DND-41 (cell line): ENCODE data around the gene PP2D1.

Experiments used
- ATAC-seq: fragments of 200-7000 bp; cut with Tn5 transposase; 3 replicates; pipeline ENCODE4 v1.9.1; 2021; ENCODE audit warnings: low read depth; ENCODE audit not compliant: insufficient read depth
- DNase-seq: peaks from one replicate; pipeline ENCODE4 v3.0.0-alpha.2; 2020
- H2AFZ ChIP-seq: 2 replicates; pipeline ENCODE4 v1.6.0; 2012; ENCODE audit warnings: low read depth, low read length
- H3K27ac ChIP-seq: 2 replicates; pipeline ENCODE4 v1.5.1; 2012; ENCODE audit warnings: low read length, inconsistent platforms
- H3K27me3 ChIP-seq: fragments of 200-600 bp; sonication (generic); 2 replicates; pipeline ENCODE4 v1.6.0; 2012; ENCODE audit warnings: low read length, mild to moderate bottlenecking, inconsistent platforms; ENCODE audit not compliant: insufficient read depth, poor library complexity
- H3K36me3 ChIP-seq: 2 replicates; pipeline ENCODE4 v1.5.1; 2012; ENCODE audit warnings: low read length, inconsistent platforms; ENCODE audit not compliant: insufficient read depth
- H3K4me1 ChIP-seq: 2 replicates; pipeline ENCODE4 v1.5.1; 2012; ENCODE audit warnings: mild to moderate bottlenecking, low read length; ENCODE audit not compliant: insufficient read depth
- H3K4me2 ChIP-seq: 2 replicates; pipeline ENCODE4 v1.6.0; 2012; ENCODE audit warnings: mild to moderate bottlenecking, moderate library complexity, low read length, inconsistent platforms; ENCODE audit not compliant: insufficient read depth
- H3K4me3 ChIP-seq, 2 experiments: fragments of 200-600 bp in 1 of 2; shearing (Covaris generic) in 1 of 2; 2 replicates each; pipeline ENCODE4 v1.5.1; 2012 to 2016; ENCODE audit warnings: inconsistent platforms in 2 of 2, low read length in 2 of 2, mild to moderate bottlenecking in 2 of 2, low read depth in 1 of 2, moderate library complexity in 1 of 2
- H3K79me2 ChIP-seq: 2 replicates; pipeline ENCODE4 v1.6.0; 2012; ENCODE audit warnings: low read length, inconsistent platforms; ENCODE audit not compliant: insufficient read depth
- H3K9ac ChIP-seq: 2 replicates; pipeline ENCODE4 v1.6.0; 2012; ENCODE audit warnings: low read depth, mild to moderate bottlenecking, inconsistent platforms, low read length, moderate library complexity
- H3K9me3 ChIP-seq: 2 replicates; pipeline ENCODE4 v1.5.1; 2012; ENCODE audit warnings: low read length, moderate library complexity, mild to moderate bottlenecking, inconsistent platforms; ENCODE audit not compliant: insufficient read depth, severe bottlenecking
- H4K20me1 ChIP-seq: 2 replicates; pipeline ENCODE4 v1.6.0; 2012; ENCODE audit warnings: low read length; ENCODE audit not compliant: insufficient read depth
- EZH2 ChIP-seq: IDR thresholded peaks from 3 replicates; pipeline ENCODE4 v1.6.1; 2012; ENCODE audit warnings: borderline replicate concordance, low read depth, mild to moderate bottlenecking, moderate library complexity, low read length, inconsistent platforms; ENCODE audit not compliant: severe bottlenecking
- TF ChIP-seq, protein P1 (sequence below): IDR thresholded peaks from 2 replicates; pipeline ENCODE4 v1.5.1; 2012; ENCODE audit warnings: borderline replicate concordance, low read length, moderate library complexity, mild to moderate bottlenecking; ENCODE audit not compliant: poor library complexity, severe bottlenecking; ENCODE audit errors: extremely low read depth

PP2D1 gene

DNA sequence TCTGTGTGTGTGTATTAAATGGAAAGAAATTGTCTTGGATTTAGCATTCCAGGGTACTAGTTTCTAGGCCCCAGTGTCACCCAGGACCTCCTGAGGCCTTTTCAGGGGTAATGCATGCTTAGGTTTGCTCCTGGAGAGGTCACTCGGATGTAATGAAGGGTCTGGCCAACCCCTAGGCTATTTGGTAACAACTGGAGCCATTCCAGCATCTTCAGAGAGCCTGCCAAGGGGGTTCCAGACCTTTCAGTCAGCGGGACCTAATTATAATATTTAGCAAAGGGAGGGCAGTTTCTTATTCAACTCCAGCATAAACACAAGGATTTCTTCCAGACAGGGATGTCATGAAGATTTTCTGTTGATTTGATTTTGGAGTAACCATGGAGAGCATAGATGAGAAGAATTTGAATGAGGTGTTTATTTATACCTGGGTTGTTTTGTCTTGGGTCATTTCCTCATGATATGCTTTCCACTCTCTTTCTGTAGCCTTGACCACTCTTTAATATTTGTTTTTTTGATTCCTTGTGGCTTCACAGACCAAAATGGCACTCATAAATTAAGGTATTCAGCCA, 45.6 kb upstream of the PP2D1 start:
- peaks cover 3% of the 10 kb centered on the region; the same call in 1 of the 2 replicates for H3K79me2 ChIP-seq
- H3K9ac ChIP-seq = no peak overlapping the region
- no peaks in the 10 kb centered on the region for H3K36me3 ChIP-seq
- H3K4me1 ChIP-seq = peaks cover 18% of the 10 kb centered on the region
- no peak overlapping the region for H3K4me2 ChIP-seq
- H4K20me1 ChIP-seq = 0 out of 2 replicates have a peak, but pooled peaks cover 3% of the 10 kb centered on the region
- H3K27me3 ChIP-seq = no peaks in the 10 kb centered on the region
- H3K4me3 ChIP-seq = no peak overlapping the region
- H2AFZ ChIP-seq = no peak overlapping the region
- no peaks in the 10 kb centered on the region for H3K9me3 ChIP-seq
- DNase-seq (no peak), ATAC-seq (no peak)
- TF ChIP-seq, protein P1, sequence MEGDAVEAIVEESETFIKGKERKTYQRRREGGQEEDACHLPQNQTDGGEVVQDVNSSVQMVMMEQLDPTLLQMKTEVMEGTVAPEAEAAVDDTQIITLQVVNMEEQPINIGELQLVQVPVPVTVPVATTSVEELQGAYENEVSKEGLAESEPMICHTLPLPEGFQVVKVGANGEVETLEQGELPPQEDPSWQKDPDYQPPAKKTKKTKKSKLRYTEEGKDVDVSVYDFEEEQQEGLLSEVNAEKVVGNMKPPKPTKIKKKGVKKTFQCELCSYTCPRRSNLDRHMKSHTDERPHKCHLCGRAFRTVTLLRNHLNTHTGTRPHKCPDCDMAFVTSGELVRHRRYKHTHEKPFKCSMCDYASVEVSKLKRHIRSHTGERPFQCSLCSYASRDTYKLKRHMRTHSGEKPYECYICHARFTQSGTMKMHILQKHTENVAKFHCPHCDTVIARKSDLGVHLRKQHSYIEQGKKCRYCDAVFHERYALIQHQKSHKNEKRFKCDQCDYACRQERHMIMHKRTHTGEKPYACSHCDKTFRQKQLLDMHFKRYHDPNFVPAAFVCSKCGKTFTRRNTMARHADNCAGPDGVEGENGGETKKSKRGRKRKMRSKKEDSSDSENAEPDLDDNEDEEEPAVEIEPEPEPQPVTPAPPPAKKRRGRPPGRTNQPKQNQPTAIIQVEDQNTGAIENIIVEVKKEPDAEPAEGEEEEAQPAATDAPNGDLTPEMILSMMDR = no peak
- no peak for TF ChIP-seq EZH2
- no peak overlapping the region for H3K27ac ChIP-seq

DNA sequence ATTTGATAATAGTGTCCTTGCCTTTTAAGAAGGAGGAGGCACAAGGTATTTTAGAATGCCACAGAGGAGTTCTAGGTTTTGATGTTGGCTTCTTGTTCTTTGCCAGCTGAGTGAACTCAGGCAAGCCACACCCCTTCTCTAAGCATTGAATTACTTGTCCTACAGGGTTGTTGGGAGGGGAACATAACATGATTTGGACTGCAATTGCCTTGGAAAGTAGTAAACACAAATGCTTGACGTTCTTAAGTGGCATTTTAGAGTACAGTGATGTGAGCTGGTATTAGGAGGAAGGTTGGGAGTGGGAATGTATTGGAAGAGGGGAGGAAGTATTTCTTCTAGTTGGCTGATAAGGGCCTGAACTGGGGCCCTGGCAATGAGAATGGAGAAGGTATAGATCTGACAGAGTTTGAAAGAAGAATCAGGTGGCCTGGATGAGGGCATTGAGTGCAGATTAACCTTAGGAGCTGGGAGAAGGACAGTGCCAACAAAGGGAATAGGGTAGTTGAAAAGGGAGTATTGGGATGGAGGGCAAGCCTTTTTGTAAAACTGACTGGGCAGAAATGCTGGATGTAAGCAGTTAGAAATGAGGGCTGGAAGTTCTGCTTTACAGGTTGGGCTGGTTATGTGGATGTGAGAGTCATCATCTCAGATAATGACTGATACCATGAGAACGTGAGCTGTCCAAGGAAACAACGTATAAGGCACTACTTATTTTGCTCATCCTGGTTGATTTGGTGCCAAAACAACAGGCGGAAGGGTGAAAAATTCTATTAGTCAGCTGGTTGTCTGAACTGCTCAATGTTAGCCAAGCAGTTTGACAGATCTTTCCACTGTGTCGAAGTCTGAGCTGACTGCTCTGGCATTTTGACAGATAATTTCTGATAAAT, 44.9 kb upstream of the PP2D1 start:
- Histone ChIP-seq H3K4me2 (no peak overlapping the region), H3K9me3 (no peaks in the 10 kb centered on the region), H3K9ac (no peak overlapping the region), H2AFZ (no peak overlapping the region), H4K20me1 (0 out of 2 replicates have a peak, but pooled peaks cover 3% of the 10 kb centered on the region), H3K36me3 (no peaks in the 10 kb centered on the region), H3K27me3 (no peaks in the 10 kb centered on the region), H3K4me1 (peaks cover 18% of the 10 kb centered on the region), H3K27ac (no peak overlapping the region), H3K79me2 (peaks cover 3% of the 10 kb centered on the region; the same call in 1 of the 2 replicates), H3K4me3 (no peak overlapping the region)
- no peak for DNase-seq
- no peak for ATAC-seq
- no peak for TF ChIP-seq EZH2

DNA sequence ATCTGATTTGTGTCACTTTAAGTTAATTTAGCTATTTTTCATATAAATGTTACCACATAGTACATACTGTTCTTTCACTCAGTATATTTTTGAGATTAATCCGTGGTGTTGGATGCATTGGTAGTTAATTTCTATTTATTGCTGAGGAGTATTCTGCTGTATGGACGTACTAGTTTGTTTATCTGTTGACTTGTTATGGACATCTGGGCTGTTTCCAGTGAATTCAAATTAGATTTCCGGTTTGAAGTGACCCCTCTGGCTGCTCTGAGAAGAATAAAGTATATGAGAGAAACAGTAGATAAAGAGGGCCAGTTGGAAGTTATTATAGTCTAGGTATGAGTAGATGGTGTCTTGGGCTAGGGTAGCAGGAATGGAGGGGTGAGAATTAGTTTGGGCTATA, 43.8 kb upstream of the PP2D1 start:
- Histone ChIP-seq H3K9me3 (no peaks in the 10 kb centered on the region), H3K27ac (no peak overlapping the region), H3K4me3 (no peak overlapping the region), H3K4me2 (no peak overlapping the region), H3K4me1 (peaks cover 18% of the 10 kb centered on the region), H3K27me3 (no peaks in the 10 kb centered on the region), H3K36me3 (no peaks in the 10 kb centered on the region), H4K20me1 (0 out of 2 replicates have a peak, but pooled peaks cover 3% of the 10 kb centered on the region), H3K79me2 (peaks cover 3% of the 10 kb centered on the region; the same call in 1 of the 2 replicates), H3K9ac (no peak overlapping the region), H2AFZ (no peak overlapping the region)
- DNase-seq (no peak), ATAC-seq (no peak)
- no peak for TF ChIP-seq EZH2
- TF ChIP-seq, protein P1 = no peak
